ENCODE measurements around the gene PRG2.

Gene PRG2

GRCh38 chr11:57392066-57392762 lies 1.8 kb upstream of the PRG2 start:
- H3K36me3 ChIP-seq (ENCODE audit: insufficient read depth, low read length), result no peaks in the 10 kb centered on the region

GRCh38 chr11:57391539-57391938 lies 1.1 kb upstream of the PRG2 start:
- Histone ChIP-seq H3K4me3 (ENCODE audit: low read length) (no peak overlapping the region), H3K9me3 (replicated peaks; ENCODE audit: low read length) (no peaks in the 10 kb centered on the region), H3K27me3 (ENCODE audit: control insufficient read depth, insufficient read depth, low read length) (peaks cover 71% of the 10 kb centered on the region), H3K4me1 (ENCODE audit: control insufficient read depth, insufficient read depth, low read length) (no peaks in the 10 kb centered on the region), H3K9ac (ENCODE audit: low read depth, low read length) (no peak overlapping the region), H3K4me2 (ENCODE audit: low read length) (no peak overlapping the region), H3K36me3 (ENCODE audit: insufficient read depth, low read length) (no peaks in the 10 kb centered on the region)

More at GRCh38 chr11:57392066-57392762, 1.8 kb upstream of the PRG2 start:
- Histone ChIP-seq H3K4me2 (ENCODE audit: low read length) (no peak overlapping the region), H3K4me1 (ENCODE audit: control insufficient read depth, insufficient read depth, low read length) (no peaks in the 10 kb centered on the region), H3K4me3 (ENCODE audit: low read length) (no peak overlapping the region), H3K27me3 (ENCODE audit: control insufficient read depth, insufficient read depth, low read length) (peaks cover 73% of the 10 kb centered on the region), H3K9ac (ENCODE audit: low read depth, low read length) (no peak overlapping the region), H3K9me3 (replicated peaks; ENCODE audit: low read length) (no peaks in the 10 kb centered on the region)

DNA sequence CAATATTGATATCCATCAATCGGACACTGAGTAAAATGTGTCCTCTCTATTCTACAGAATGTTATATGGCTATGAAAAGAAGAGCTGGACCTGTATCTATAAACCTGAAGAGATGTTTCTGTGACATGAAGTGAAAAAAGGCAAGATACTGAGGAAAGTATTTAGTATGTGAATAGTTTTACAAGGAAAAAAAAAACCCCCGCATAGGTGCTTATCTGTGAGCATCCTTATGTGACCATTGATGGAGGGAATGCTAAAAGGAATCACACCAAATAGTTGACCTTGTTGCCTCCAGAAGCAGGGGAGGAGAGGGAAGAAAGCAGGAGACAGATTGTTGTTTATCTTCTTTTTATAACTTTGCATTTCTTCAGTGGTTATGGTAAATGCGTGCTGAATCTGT lies 661 bp upstream of the PRG2 start:
- Histone ChIP-seq H3K4me2 (ENCODE audit: low read length) (no peak overlapping the region), H3K4me1 (ENCODE audit: control insufficient read depth, insufficient read depth, low read length) (no peaks in the 10 kb centered on the region), H3K27me3 (ENCODE audit: control insufficient read depth, insufficient read depth, low read length) (peaks cover 68% of the 10 kb centered on the region), H3K36me3 (ENCODE audit: insufficient read depth, low read length) (no peaks in the 10 kb centered on the region), H3K4me3 (ENCODE audit: low read length) (no peak overlapping the region), H3K9me3 (replicated peaks; ENCODE audit: low read length) (no peaks in the 10 kb centered on the region), H3K9ac (ENCODE audit: low read depth, low read length) (no peak overlapping the region)

- H3K9me3 ChIP-seq (replicated peaks; ENCODE audit: low read length), result no peaks in the 10 kb centered on the region
- no peaks in the 10 kb centered on the region for H3K4me1 ChIP-seq (ENCODE audit: control insufficient read depth, insufficient read depth, low read length)
- no peak overlapping the region for H3K9ac ChIP-seq (ENCODE audit: low read depth, low read length)
- H3K27me3 ChIP-seq (ENCODE audit: control insufficient read depth, insufficient read depth, low read length), result peaks cover 55% of the 10 kb centered on the region
- no peaks in the 10 kb centered on the region for H3K36me3 ChIP-seq (ENCODE audit: insufficient read depth, low read length)
- no peak overlapping the region for H3K4me2 ChIP-seq (ENCODE audit: low read length)
- H3K4me3 ChIP-seq (ENCODE audit: low read length), result no peak overlapping the region
Observed at GRCh38 chr11:57387289-57388030, 3.0 kb downstream of the PRG2 start.

DNA sequence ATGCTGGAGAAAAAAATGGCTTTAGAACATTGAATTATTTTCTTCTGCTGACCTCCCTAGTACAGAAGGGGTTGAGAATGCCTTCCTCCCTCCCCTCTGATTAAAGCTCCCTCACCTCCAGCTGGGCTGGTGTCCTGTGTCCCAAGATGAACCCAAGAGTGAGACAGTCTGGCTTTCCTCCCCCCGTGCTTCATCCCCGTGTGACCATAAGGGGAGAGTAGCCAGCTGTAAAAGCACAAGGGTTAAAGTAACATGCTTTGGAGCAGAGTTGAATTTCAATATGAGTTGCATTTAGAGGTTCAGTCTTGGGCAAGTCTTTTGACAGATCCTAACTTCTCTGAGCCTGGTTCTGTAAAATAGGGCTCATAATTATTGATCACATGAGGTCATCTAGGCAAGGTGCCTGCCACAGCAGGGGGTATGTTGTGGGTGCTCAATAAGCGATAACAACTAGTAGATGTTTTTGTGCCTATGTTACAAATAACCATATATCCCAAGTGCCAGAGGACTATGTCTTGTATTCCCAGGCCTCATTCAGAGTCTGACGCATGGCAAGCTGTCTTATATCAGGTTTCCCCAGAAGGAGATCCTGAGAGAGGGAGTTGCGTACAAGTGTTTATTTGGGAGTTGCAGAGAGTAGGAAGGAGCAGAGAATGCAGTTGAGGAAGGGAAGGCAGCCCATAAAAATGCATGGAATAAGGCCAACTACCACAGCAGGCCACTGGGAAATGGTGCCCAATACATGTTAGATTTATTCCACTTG lies 4.1 kb downstream of the PRG2 start:
- Histone ChIP-seq H3K4me2 (ENCODE audit: low read length) (no peak overlapping the region), H3K9ac (ENCODE audit: low read depth, low read length) (no peak overlapping the region), H3K4me3 (ENCODE audit: low read length) (no peak overlapping the region), H3K9me3 (replicated peaks; ENCODE audit: low read length) (no peaks in the 10 kb centered on the region), H3K36me3 (ENCODE audit: insufficient read depth, low read length) (no peaks in the 10 kb centered on the region), H3K4me1 (ENCODE audit: control insufficient read depth, insufficient read depth, low read length) (no peaks in the 10 kb centered on the region), H3K27me3 (ENCODE audit: control insufficient read depth, insufficient read depth, low read length) (peaks cover 54% of the 10 kb centered on the region)

DNA sequence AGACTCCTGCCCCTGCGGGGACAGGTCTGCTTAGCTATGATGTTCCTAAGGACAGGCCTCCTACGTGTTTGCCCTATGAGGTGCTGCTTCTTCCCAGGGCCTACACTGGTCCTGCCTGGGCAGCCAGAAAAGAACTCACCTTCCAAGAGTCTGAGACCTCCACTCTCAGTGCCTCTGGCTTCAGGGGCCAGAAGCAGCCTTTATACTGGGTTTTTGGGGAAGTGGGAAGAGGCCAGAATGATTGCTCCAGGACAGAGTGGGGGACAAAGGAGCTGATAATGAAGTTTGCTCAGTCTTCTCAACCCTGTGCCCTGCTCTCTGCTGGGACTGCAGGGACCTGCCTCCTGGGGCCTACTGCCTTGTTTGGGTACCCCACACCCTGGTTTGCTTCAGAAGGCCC lies 9.5 kb downstream of the PRG2 start, which contains the start of gene PRG3:
TSS of gene PRG3 (minus strand) at position 176 of the 400 bp plus-strand sequence. CDS start 442 bp downstream, outside the sequence.
- no peak within 1 kb of the TSS for H3K4me2 ChIP-seq (ENCODE audit: low read length)
- H3K36me3 ChIP-seq (ENCODE audit: insufficient read depth, low read length), result no peaks in the 10 kb centered on the region
- H3K4me1 ChIP-seq (ENCODE audit: control insufficient read depth, insufficient read depth, low read length), result no peaks in the 10 kb centered on the region
- H3K9ac ChIP-seq (ENCODE audit: low read depth, low read length), result no peak within 1 kb of the TSS
- peaks cover 40% of the 10 kb centered on the region for H3K27me3 ChIP-seq (ENCODE audit: control insufficient read depth, insufficient read depth, low read length)
- no peak within 1 kb of the TSS for H3K4me3 ChIP-seq (ENCODE audit: low read length)
- H3K9me3 ChIP-seq (replicated peaks; ENCODE audit: low read length), result no peaks in the 10 kb centered on the region

DNA sequence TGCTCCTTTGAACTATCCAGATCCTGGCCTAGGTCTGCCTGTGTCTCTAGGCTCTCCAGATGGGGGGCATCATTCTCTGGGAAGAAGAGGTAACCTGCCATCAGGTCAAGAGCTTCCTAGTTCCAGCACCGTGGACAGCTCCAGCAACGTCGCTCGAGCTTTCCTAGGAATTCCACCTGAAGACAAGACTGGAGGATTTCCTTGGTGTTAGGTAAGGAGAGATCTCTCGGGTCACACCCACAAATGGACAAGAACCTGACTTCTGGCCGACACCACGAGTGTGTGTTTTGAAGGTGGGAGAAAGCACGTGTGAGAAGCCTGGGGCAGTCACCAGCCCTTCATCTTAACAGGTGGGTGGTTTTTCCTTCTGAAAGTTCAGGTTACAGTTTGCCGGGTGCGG lies 10.7 kb downstream of the PRG2 start:
- peaks cover 36% of the 10 kb centered on the region for H3K27me3 ChIP-seq (ENCODE audit: control insufficient read depth, insufficient read depth, low read length)
- H3K36me3 ChIP-seq (ENCODE audit: insufficient read depth, low read length), result no peaks in the 10 kb centered on the region
- H3K4me1 ChIP-seq (ENCODE audit: control insufficient read depth, insufficient read depth, low read length), result no peaks in the 10 kb centered on the region
- H3K4me3 ChIP-seq (ENCODE audit: low read length), result no peak overlapping the region
- no peak overlapping the region for H3K4me2 ChIP-seq (ENCODE audit: low read length)
- no peak overlapping the region for H3K9ac ChIP-seq (ENCODE audit: low read depth, low read length)
- no peaks in the 10 kb centered on the region for H3K9me3 ChIP-seq (replicated peaks; ENCODE audit: low read length)

- Histone ChIP-seq H3K4me3 (ENCODE audit: low read length) (no peak overlapping the region), H3K36me3 (ENCODE audit: insufficient read depth, low read length) (no peaks in the 10 kb centered on the region), H3K9ac (ENCODE audit: low read depth, low read length) (no peak overlapping the region), H3K4me2 (ENCODE audit: low read length) (no peak overlapping the region), H3K9me3 (replicated peaks; ENCODE audit: low read length) (no peaks in the 10 kb centered on the region), H3K27me3 (ENCODE audit: control insufficient read depth, insufficient read depth, low read length) (peaks cover 28% of the 10 kb centered on the region), H3K4me1 (ENCODE audit: control insufficient read depth, insufficient read depth, low read length) (no peaks in the 10 kb centered on the region)
Observed at GRCh38 chr11:57378186-57378585, 12.3 kb downstream of the PRG2 start.

- H3K4me2 ChIP-seq (ENCODE audit: low read length), result no peak overlapping the region
- no peaks in the 10 kb centered on the region for H3K9me3 ChIP-seq (replicated peaks; ENCODE audit: low read length)
- H3K36me3 ChIP-seq (ENCODE audit: insufficient read depth, low read length), result no peaks in the 10 kb centered on the region
- no peak overlapping the region for H3K9ac ChIP-seq (ENCODE audit: low read depth, low read length)
- H3K4me1 ChIP-seq (ENCODE audit: control insufficient read depth, insufficient read depth, low read length), result no peaks in the 10 kb centered on the region
- H3K27me3 ChIP-seq (ENCODE audit: control insufficient read depth, insufficient read depth, low read length), result peaks cover 38% of the 10 kb centered on the region
- H3K4me3 ChIP-seq (ENCODE audit: low read length), result no peak overlapping the region
Observed at GRCh38 chr11:57377107-57377506, 13.3 kb downstream of the PRG2 start.

- Histone ChIP-seq H3K4me1 (ENCODE audit: control insufficient read depth, insufficient read depth, low read length) (no peaks in the 10 kb centered on the region), H3K9me3 (replicated peaks; ENCODE audit: low read length) (no peaks in the 10 kb centered on the region), H3K36me3 (ENCODE audit: insufficient read depth, low read length) (no peaks in the 10 kb centered on the region), H3K9ac (ENCODE audit: low read depth, low read length) (no peak overlapping the region), H3K4me3 (ENCODE audit: low read length) (no peak overlapping the region), H3K4me2 (ENCODE audit: low read length) (no peak overlapping the region), H3K27me3 (ENCODE audit: control insufficient read depth, insufficient read depth, low read length) (peaks cover 38% of the 10 kb centered on the region)
Observed at GRCh38 chr11:57376095-57377090, 14.1 kb downstream of the PRG2 start.
